IMR-90 (cell line): ENCODE results near the gene SH3RF2. TPM values are rescaled to one million over a fixed set of nuclear protein-coding genes. Genes with fewer than 3 reads are reported as not detected.

Experiments
- ATAC-seq: fragments of 200-7000 bp; cut with Tn5 transposase; 2 replicates; pipeline ENCODE4 v1.9.1; 2020; ENCODE audit warnings: low read depth, mild to moderate bottlenecking, moderate library complexity
- BruUV-seq: library from RNA; stranded (reverse); fragments of 400-500 nt; replicated peaks from 2 replicates; lab custom pipeline; 2021; lab: Mats Ljungman, UMichigan
- CTCF ChIA-PET: fragments of 300-600 bp; formaldehyde crosslinking; extraction: SDS; loops from one replicate; lab custom pipeline; 2021; ENCODE audit warnings: antibody characterized with exemption; lab: Yijun Ruan, JAX
- POLR2A ChIA-PET: fragments of 300-600 bp; sonication (Branson Sonifier 250); formaldehyde crosslinking; loops from one replicate; lab custom pipeline; 2022; ENCODE audit warnings: antibody characterized with exemption; ENCODE audit not compliant: unreplicated experiment; lab: Charles Lee
- DNase-seq: peaks from one replicate; pipeline ENCODE4 v3.0.0; 2013
- H2AFZ ChIP-seq: replicated peaks from 2 replicates; pipeline ENCODE3; 2013; ENCODE audit warnings: low read length, mild to moderate bottlenecking; ENCODE audit not compliant: poor library complexity
- H2AK5ac ChIP-seq: 2 replicates; pipeline ENCODE4 v1.6.1; 2013; ENCODE audit warnings: low read depth, low read length, inconsistent platforms
- H2AK9ac ChIP-seq: replicated peaks from 2 replicates; pipeline ENCODE3; 2013; ENCODE audit warnings: mild to moderate bottlenecking, low read depth, low read length, moderate library complexity; ENCODE audit not compliant: poor library complexity
- H2BK120ac ChIP-seq: 2 replicates; pipeline ENCODE4 v1.6.1; 2013; ENCODE audit warnings: low read depth, low read length, inconsistent platforms
- H2BK15ac ChIP-seq: 3 replicates; pipeline ENCODE4 v1.6.1; 2013; ENCODE audit warnings: low read depth, low read length, inconsistent platforms
- H2BK20ac ChIP-seq: 2 replicates; pipeline ENCODE4 v1.6.1; 2013; ENCODE audit warnings: low read depth, mild to moderate bottlenecking, inconsistent platforms, low read length, moderate library complexity
- H2BK5ac ChIP-seq: 2 replicates; pipeline ENCODE4 v1.6.1; 2013; ENCODE audit warnings: mild to moderate bottlenecking, low read depth, low read length, inconsistent platforms; ENCODE audit not compliant: poor library complexity, severe bottlenecking
- H3K14ac ChIP-seq: replicated peaks from 2 replicates; pipeline ENCODE4 v1.6.1; 2013; ENCODE audit warnings: low read depth, low read length, inconsistent platforms
- H3K18ac ChIP-seq: 2 replicates; pipeline ENCODE4 v1.6.1; 2013; ENCODE audit warnings: low read depth, low read length, control low read depth
- H3K23ac ChIP-seq: 2 replicates; pipeline ENCODE4 v1.6.1; 2013; ENCODE audit warnings: low read depth, low read length, inconsistent platforms
- H3K27ac ChIP-seq: 2 replicates; pipeline ENCODE4 v1.5.1; 2013; ENCODE audit warnings: mild to moderate bottlenecking, control low read depth, low read length; ENCODE audit not compliant: insufficient read depth
- H3K27me3 ChIP-seq: 2 replicates; pipeline ENCODE4 v1.6.1; 2013; ENCODE audit warnings: low read length; ENCODE audit not compliant: control insufficient read depth, insufficient read depth
- H3K36me3 ChIP-seq: 2 replicates; pipeline ENCODE4 v1.6.1; 2013; ENCODE audit warnings: low read length, mixed read lengths; ENCODE audit not compliant: control insufficient read depth, insufficient read depth
- H3K4ac ChIP-seq: 2 replicates; pipeline ENCODE4 v1.6.1; 2013; ENCODE audit warnings: low read depth, low read length, inconsistent platforms
- H3K4me1 ChIP-seq: 2 replicates; pipeline ENCODE4 v1.6.1; 2013; ENCODE audit warnings: low read length, mixed read lengths; ENCODE audit not compliant: control insufficient read depth, insufficient read depth
- H3K4me2 ChIP-seq: 2 replicates; pipeline ENCODE4 v1.6.1; 2013; ENCODE audit warnings: low read depth, mild to moderate bottlenecking, control low read depth, low read length, moderate library complexity
- H3K4me3 ChIP-seq: 2 replicates; pipeline ENCODE4 v1.5.1; 2013; ENCODE audit warnings: low read depth, mild to moderate bottlenecking, control low read depth, low read length, moderate library complexity; ENCODE audit not compliant: insufficient read depth
- H3K56ac ChIP-seq: 2 replicates; pipeline ENCODE4 v1.6.1; 2013; ENCODE audit warnings: low read length, inconsistent platforms; ENCODE audit not compliant: insufficient read depth; ENCODE audit errors: extremely low read depth
- H3K79me1 ChIP-seq, 2 experiments: 2 replicates each; pipeline ENCODE4 v1.6.1; 2013; ENCODE audit warnings: low read length in 2 of 2, inconsistent platforms in 1 of 2, low read depth in 1 of 2
- H3K9ac ChIP-seq: 2 replicates; pipeline ENCODE4 v1.6.1; 2013; ENCODE audit warnings: low read depth, low read length, control low read depth
- H3K9me1 ChIP-seq: 2 replicates; pipeline ENCODE4 v1.6.1; 2013; ENCODE audit warnings: low read length, inconsistent platforms; ENCODE audit not compliant: insufficient read depth
- H3K9me3 ChIP-seq: 2 replicates; pipeline ENCODE4 v1.6.1; 2013; ENCODE audit warnings: low read length; ENCODE audit not compliant: control insufficient read depth, insufficient read depth
- H4K20me1 ChIP-seq: 2 replicates; pipeline ENCODE4 v1.6.1; 2013; ENCODE audit warnings: low read length, inconsistent platforms; ENCODE audit not compliant: insufficient read depth
- H4K5ac ChIP-seq: 2 replicates; pipeline ENCODE4 v1.6.1; 2013; ENCODE audit warnings: mild to moderate bottlenecking, low read depth, low read length, control low read depth
- H4K8ac ChIP-seq, 2 experiments: 2 replicates each; pipeline ENCODE4 v1.6.1; 2013; ENCODE audit warnings: low read depth in 2 of 2, low read length in 2 of 2, control low read depth in 1 of 2, inconsistent platforms in 1 of 2
- H4K91ac ChIP-seq: 2 replicates; pipeline ENCODE4 v1.6.1; 2013; ENCODE audit warnings: low read depth, low read length, inconsistent platforms; ENCODE audit not compliant: insufficient read depth
- BHLHE40 ChIP-seq: fragments of 150-350 bp; IDR thresholded peaks from 2 replicates; pipeline ENCODE4 v1.6.1; 2016; ENCODE audit warnings: mild to moderate bottlenecking, low read depth, low read length
- CHD1 ChIP-seq: IDR thresholded peaks from 2 replicates; pipeline ENCODE4 v1.6.1; 2012; ENCODE audit warnings: low read depth, low read length, improper control_type of control experiment
- MAFK ChIP-seq: IDR thresholded peaks from 2 replicates; pipeline ENCODE4 v1.6.1; 2012; ENCODE audit warnings: low read depth, low read length, improper control_type of control experiment
- MXI1 ChIP-seq: IDR thresholded peaks from 2 replicates; pipeline ENCODE4 v1.6.1; 2012; ENCODE audit warnings: low read depth, mild to moderate bottlenecking, low read length, moderate library complexity, borderline replicate concordance
- NFE2L2 ChIP-seq: fragments of 150-350 bp; IDR thresholded peaks from 2 replicates; pipeline ENCODE4 v1.6.1; 2016; ENCODE audit warnings: low read depth, mild to moderate bottlenecking, low read length
- POLR2A ChIP-seq: IDR thresholded peaks from 2 replicates; pipeline ENCODE4 v1.6.1; 2012; ENCODE audit warnings: mild to moderate bottlenecking, low read depth, low read length
- RCOR1 ChIP-seq: IDR thresholded peaks from 2 replicates; pipeline ENCODE4 v1.6.1; 2012; ENCODE audit warnings: mild to moderate bottlenecking, low read length, improper control_type of control experiment; ENCODE audit not compliant: insufficient replicate concordance
- RFX5 ChIP-seq: IDR thresholded peaks from 2 replicates; pipeline ENCODE4 v1.8.0; 2012; ENCODE audit warnings: low read depth, mild to moderate bottlenecking, low read length, moderate library complexity
- WGBS, 2 experiments: methylation state at CpG; one replicate each; pipeline versions ENCODE4 v1.1.5 to v1.1.7; 2013; ENCODE audit warnings: missing lambda C conversion rate in 2 of 2; ENCODE audit not compliant: insufficient read length in 1 of 2; ENCODE audit errors: extremely low coverage in 2 of 2; 5-methylcytosine and 5-hydroxymethylcytosine counted together
- dilution Hi-C: fragments of 300-500 bp; cut with HindIII; formaldehyde crosslinking; loops from one replicate; pipeline ENCODE4 v1.14.3; 2018; ENCODE audit warnings: low sequenced_read_pairs; ENCODE audit not compliant: unreplicated experiment
- in situ Hi-C: fragments of 300-500 bp; cut with MboI; formaldehyde crosslinking; loops from 3 replicates; pipeline ENCODE4 v1.14.3; 2019; ENCODE audit warnings: low sequenced_read_pairs, inconsistent platforms, mixed read lengths
- intact Hi-C: fragments of 100-400 bp; cut with micrococcal nuclease; formaldehyde crosslinking; loops from 2 replicates; pipeline ENCODE4 v1.10.0; 2022
- polyA plus RNA-seq, 3 experiments: library from polyadenylated mRNA; depleted of rRNA; stranded (reverse); fragments of >200 nt; gene quantifications; 2 replicates each; pipeline ENCODE4 v1.2.3, GENCODE V29; 2012; ENCODE audit warnings: low replicate concordance in 1 of 3
- total RNA-seq: library from RNA; depleted of rRNA; stranded (reverse); fragments of >200 nt; gene quantifications from 2 replicates; pipeline ENCODE4 v1.2.3, GENCODE V29; 2012
- TF ChIP-seq, protein P1 (sequence below): fragments of 150-350 bp; IDR thresholded peaks from 2 replicates; pipeline ENCODE4 v1.6.1; 2017; ENCODE audit warnings: mild to moderate bottlenecking, antibody characterized with exemption, low read length, low read depth

SH3RF2 gene
- total and polyA plus RNA-seq, 2 of the 4 experiments (the other 2 are of a cell fraction): 1.3 to 1.7 TPM

DNA sequence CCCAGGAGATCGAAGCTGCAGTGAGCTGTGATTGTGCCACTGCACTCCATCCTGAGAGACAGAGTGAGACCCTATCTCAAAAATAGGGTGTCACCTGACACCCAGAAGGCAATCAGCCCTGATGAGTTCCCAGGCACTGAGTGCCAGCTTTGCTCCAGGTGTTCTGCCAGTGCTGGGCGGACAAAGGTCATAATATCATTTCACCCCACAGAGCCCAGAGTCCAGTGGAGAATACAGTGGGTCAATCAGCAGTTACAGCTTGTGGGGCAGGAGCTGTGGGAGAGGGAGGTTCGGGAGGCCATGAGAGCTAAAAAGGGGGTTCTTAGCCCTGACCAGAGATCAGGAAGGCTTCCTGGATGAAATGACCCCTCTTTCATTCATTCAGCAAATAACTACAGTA, 24.4 kb upstream of the SH3RF2 start:
- Histone ChIP-seq H4K5ac (no peak overlapping the region), H3K9me3 (no peaks in the 10 kb centered on the region), H3K56ac (no peak overlapping the region), H3K4me3 (no peak overlapping the region), H3K36me3 (no peaks in the 10 kb centered on the region), H2BK20ac (no peak overlapping the region), H3K14ac (no peak overlapping the region), H2AFZ (no peak overlapping the region), H3K9ac (no peak overlapping the region), H2AK9ac (no peak overlapping the region), H4K8ac (no peak overlapping the region), H2BK15ac (no peak overlapping the region), H3K18ac (no peak overlapping the region), H3K79me1 (no peaks in the 10 kb centered on the region), H3K27ac (no peak overlapping the region), H4K20me1 (no peaks in the 10 kb centered on the region), H3K27me3 (peaks cover 8% of the 10 kb centered on the region), H2BK120ac (no peak overlapping the region), H3K4me2 (no peak overlapping the region), H2BK5ac (no peak overlapping the region), H3K9me1 (no peaks in the 10 kb centered on the region), H3K4ac (no peak overlapping the region), H3K23ac (no peak overlapping the region), H4K91ac (no peak overlapping the region), H3K4me1 (no peaks in the 10 kb centered on the region), H2AK5ac (no peak overlapping the region)
- no peak for DNase-seq
- ATAC-seq: no peak
- TF ChIP-seq NFE2L2 (no peak), BHLHE40 (no peak), MAFK (no peak), RCOR1 (no peak), MXI1 (no peak), RFX5 (no peak), POLR2A (no peak), CHD1 (no peak)
- TF ChIP-seq, protein P1, sequence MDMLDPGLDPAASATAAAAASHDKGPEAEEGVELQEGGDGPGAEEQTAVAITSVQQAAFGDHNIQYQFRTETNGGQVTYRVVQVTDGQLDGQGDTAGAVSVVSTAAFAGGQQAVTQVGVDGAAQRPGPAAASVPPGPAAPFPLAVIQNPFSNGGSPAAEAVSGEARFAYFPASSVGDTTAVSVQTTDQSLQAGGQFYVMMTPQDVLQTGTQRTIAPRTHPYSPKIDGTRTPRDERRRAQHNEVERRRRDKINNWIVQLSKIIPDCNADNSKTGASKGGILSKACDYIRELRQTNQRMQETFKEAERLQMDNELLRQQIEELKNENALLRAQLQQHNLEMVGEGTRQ: no peak
- in situ Hi-C loops (no loop called here), dilution Hi-C loops (no loop called here), intact Hi-C loops (no loop called here)
- POLR2A ChIA-PET: no interaction called here
- WGBS, 2 experiments: no CpG with 5 or more reads among the region's 3 CpGs
- no TSS peak for BruUV-seq
- CTCF ChIA-PET: no interaction called here
